HG02678 (cell line): ENCODE measurements around the gene LCA5L.
"Not testable (repeated sequence)": the region's sequence is repeated elsewhere in the genome, so short reads cannot be mapped to it uniquely, and the experiment has no call there.

Experiments used
- ATAC-seq: cut with Tn5 transposase; IDR thresholded peaks from one replicate; pipeline ENCODE4 v1.9.1; 2021; ENCODE audit warnings: mild to moderate bottlenecking, moderate library complexity; ENCODE audit not compliant: unreplicated experiment

LCA5L gene

DNA sequence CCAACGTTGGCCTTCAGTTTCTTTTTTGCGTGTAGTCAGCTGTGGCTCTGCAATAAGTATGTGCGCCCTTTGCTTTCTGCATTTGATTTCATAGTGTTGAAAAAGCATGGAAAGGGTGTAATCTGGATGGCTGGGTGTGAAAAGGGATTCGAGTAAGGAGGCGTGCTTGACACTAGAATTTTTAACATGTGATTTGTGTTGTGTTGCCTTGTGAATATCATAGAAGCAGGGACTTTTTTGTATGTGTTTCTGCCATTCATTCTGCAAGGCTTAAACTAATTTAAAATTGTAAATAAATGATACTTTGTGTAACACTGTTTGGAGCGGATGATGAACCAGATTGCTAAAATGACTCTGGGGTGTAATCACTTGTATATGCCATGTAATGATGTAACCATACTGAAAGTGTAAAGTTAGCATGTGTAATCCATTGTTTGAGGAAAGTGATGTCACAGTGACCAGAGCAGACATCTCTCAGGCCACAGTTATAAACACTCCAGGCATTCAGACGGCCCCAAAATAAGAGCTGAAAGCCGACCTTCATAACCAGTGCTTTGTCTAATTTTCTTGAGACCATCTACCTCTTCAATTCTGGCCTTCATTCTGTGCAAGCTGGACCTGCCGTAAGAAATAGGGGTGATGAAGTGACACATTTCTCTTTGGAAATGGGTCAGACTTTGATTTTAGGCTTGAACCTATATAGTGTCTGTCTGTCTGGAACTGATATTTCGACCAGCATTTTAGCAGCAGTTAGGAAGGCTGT is 6.8 kb upstream of the LCA5L start:
- ATAC-seq, result no peak

DNA sequence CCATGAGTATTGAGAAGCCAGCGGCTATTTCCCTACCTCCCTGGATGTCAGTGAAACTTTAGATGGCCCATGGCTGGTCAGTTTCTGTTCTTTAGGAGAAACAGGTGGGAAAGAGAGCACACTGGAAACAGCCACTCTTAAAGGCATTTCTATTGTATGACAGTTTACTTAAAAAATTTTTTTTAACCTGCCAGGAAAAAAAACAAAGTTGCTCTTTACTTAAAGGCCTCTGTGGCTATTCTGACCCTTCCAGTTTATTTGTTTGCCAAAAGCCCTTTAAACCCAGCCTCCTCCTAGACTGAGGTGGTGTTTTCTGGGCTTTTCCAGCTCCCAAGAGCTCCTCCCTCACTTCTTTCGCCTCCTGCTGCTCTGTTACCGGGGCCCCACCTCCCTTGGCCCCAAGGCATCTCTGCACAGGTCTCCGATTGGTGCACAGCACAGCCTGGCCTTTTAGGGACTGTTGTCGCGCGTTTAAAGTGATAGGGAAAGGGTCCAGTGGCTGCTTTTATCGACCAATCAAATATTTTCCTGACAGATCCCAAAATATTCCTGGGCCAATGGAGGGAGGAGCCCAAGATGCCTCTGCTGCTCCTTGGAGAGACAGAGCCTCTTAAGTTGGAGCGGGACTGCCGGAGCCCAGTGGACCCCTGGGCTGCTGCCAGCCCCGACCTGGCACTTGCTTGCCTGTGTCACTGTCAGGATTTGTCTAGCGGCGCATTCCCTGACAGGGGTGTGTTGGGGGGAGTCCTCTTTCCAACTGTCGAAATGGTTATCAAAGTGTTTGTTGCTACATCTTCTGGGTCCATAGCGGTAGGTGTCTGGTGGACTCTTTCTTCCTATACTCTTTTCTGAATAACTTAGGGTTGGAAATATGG is 6.0 kb upstream of the LCA5L start, which contains the start of gene SH3BGR:
SH3BGR (plus strand) TSS at position 639 of the 875 bp plus-strand sequence; CDS start at position 766, 127 bp downstream.
- ATAC-seq, result no peak

DNA sequence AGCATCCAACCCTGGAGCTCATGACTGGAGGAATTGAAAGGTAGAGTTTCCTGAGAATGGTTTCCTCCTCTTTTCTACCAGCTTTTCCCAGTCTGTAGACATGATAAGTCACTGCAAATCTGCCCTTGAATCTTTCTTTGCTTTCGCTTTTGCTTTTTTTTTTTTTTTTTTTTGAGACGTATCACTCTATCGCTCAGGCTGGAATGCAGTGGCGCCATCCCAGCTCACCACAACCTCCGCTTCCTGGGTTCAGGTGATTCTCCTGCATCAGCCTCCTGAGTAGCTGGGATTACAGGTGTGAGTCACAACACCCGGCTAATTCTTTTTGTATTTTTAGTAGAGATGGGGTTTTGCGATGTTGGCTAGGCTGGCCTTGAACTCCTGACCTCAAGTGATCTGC is 1.7 kb upstream of the LCA5L start:
- no peak for ATAC-seq

DNA sequence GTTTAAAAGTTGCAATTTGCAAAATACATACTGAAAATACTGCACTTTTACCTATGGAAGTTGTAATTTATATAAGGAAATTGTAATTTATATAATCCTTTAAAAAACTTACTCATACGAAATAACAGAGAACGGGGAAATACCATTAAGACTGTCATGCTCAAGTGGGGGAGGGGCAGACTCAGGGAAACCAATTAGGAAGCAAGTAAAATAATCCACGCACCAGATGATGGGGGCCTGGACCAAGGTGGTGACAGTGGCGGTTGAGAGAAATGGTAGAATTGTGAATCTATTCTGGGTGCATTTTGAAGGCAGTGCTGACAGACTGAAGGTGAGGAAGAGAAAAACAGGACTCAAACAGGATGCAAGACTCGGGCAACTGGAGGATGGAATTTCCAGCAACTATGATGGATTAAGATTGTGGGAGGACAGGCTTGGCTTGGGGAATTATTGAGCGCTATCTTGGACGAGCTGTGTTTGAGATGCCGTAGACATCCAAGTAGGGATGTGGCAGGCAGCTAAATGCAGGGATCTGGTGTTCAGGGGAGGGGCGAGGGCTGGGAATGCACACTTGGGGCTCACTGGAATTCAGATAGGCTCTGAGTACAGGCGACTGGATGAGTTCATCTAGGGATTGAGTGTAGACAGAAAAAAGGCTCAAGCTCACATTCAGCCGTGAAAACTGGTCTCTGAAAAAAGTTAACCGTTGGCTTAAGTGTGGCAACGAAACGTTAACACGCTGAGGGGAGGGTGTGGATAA is 977 bp downstream of the LCA5L start:
- ATAC-seq, result no peak

DNA sequence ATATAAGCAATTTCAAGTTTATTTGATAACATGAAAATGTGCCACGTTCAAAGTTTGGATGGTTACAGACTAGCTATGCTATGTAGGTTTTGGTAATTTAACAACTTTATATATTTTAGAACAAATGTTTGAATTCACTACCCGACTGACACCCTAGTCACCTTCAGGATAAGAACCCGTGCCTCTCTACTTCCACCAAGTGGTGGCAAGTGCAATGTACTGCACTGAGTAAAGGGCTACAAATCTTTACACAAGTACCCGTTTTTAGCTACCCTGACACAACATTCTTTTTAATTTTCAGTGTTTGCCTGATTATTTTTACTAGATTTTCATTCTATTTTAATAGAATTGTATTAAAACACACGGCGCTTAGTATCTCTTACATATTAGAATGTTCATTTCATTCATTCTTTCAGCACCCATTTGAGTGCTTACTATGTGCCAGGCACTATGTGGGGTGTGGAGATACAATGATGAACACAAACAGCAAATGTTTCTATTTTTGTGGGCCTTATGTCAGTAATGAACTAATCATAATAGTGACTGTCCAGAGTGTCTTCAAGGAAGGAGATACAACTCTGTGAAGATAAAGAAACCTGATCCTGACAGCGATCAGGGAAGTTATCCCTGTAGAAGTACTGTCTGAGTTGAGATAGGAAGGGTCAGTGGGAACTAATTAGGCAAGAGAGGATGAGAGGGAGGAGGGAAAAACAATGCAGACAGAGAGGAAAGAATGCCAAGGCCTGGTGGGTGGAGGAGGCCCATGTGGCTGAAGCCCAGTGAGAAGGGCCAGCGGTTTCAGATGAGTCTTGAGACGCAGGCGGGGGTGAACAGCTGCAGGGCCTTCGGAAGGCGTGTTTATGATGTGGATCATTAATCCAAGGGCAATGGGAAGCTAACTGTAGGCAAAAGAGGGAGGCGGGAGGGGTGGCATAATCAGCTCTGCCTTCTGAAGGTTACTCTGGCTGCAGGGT is 3.8 kb downstream of the LCA5L start:
- no peak for ATAC-seq

DNA sequence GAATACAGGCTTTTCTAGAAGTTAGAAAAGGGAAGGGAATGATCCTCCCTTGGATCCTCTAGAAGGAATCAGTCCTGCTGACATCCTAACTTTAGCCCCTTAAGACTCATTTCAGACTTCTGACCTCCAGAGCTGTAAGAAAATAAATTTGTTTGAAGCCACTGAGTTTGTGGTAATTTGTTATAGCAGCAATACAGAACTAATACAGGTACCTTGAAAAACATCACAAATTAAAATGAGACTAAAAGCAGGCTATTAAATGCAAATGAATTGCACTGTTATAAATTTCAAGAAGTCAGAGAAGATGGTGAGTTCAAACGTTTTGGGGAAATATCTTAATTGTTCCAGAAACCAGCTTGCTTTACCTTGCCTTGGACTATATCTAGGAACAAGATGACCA is 6.3 kb downstream of the LCA5L start:
- ATAC-seq, result no peak

DNA sequence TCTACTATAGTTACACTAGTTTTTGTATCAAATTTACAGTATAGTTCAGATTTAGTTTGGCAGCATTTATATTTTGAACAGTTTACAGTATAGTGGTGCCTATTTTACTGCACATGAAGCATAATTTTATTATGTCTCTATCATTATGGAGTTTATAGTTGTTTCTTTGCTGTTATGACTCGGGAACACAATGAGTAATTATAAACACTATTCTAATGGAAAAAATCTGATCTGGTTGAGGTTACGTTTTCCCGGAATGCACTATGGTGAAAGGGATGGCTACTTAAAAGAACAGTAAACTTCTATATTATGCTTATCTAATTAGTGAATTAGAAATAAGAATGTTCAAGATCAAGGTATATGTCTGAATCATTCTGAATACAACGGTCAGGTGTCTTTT is 10.6 kb downstream of the LCA5L start:
- ATAC-seq, result no peak

DNA sequence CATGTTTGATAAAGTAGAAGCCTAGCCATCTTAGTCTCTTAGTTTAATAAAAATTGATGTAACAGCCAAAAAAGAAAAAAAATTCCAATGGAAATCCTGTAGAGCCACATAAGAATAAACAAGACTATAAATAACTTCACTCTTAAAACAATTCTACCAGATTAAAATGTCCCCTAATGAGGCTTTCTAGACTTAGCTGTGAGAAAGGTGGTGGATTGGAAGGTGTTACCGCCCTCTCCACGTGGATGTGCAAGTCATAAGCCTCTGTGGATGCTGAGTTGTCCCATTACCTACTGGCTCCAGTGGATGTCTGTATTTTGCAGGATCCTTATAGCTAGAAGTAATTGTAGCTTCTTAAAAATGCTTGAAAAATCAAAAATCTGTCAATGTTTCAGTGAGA is 14.6 kb downstream of the LCA5L start:
- no peak for ATAC-seq

DNA sequence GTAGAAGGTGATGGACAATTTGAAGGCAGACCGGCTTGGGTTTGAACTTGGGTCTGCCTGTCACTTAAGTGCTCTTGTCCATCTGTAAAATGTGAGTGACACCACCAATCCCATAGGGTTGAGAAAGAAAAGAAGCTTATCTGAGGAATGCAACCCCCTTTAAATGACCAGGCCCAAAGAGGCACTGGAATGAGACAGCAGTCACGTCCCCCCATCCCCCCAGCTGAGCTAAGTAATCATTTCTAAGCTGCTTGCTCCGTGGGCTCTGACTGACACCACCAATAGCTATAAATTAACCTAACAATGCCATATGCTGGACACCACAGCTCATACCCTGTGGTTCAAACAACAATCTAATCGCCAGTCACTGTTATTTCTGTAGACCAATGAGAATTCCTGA is 15.1 kb downstream of the LCA5L start:
- no peak for ATAC-seq

DNA sequence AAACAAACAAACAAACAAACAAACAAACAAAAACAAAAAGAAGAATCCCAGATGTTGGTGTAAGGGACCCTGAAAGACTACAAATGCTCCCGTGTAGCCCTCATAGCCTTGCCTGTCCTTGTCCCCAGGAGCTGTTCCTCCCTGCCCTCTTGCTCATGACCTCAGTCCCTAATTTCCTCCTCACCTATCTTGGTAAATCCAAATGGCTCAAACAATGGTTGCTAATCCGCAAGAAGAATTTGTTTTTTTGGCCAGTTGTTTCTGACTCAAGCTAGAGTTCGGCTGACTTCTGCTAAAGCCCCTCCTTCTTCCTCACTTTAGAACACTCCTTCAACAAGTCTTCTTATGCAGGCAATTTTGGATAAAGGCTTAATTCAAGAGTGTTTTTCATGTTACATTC is 15.6 kb downstream of the LCA5L start:
- ATAC-seq, result no peak

DNA sequence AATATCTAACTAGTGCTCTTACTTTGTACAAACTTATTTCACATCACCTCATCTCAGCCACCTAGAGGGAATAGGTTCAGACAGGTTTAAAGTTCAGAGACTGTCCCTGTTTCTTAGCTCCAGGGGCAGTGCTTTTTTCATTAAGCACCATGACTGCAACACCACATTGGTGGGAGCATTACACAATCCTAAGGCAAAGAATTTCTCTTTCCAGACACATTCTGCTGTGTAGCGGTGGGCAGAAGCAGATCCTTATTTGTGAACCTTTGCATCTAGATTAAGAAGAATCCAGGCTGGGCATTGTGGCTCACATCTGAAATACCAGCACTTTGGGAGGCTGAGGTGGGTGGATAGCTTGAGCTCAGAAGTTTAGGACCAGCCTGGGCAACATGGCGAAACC is 16.1 kb downstream of the LCA5L start:
- no peak for ATAC-seq

DNA sequence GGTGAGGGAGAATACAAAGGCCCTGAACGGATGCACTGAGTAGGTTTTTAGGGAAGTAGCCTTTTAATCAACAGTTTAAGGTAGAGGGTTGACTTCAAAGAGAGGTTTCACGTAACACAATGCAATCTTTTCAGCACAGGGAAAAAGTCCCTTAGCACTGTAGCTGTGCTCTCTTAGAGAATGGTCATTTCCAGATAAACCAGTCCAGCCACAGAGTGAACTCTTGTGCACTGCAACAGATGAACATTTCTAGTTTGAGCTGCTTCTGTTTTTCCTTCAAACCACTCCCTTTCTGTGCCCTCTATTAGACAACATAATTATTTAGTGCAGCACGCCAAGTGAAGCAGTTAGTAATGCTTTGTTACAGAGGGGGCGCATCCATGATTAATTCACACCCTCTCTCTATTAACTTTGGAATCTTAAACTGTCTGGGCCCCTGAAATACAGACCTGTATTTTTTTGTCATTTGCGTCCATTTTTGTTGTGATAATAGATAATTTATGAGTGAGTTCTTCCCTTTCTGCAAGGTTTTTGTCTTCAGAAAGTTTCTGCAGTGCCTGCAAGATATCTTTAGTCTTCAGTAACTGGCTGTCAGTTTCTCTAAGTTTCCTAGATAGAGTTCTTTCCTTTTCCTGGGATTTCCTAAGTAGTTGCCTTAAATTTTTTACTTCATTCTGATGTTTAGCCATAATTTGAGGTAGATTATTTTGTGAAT is 22.9 kb downstream of the LCA5L start:
- ATAC-seq, result no peak

DNA sequence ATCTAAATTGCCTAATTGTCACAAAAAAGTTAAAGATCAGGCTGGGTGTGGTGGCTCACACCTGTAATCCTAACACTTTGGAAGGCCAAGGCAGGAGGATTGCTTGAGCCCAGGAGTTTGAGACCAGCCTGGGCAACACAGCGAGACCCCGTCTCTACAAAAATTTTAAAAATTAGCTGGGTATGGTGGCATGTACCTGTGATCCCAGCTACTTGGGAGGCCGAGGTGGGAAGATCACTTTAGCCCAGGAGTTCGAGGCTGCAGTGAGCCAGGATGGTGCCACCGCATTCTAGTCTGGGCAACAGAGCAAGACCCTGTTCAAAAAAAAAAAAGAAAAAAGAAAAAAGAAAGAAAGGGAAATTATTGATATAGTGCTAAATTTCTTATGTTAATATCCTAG is 26.4 kb downstream of the LCA5L start:
- not testable (repeated sequence) for ATAC-seq

DNA sequence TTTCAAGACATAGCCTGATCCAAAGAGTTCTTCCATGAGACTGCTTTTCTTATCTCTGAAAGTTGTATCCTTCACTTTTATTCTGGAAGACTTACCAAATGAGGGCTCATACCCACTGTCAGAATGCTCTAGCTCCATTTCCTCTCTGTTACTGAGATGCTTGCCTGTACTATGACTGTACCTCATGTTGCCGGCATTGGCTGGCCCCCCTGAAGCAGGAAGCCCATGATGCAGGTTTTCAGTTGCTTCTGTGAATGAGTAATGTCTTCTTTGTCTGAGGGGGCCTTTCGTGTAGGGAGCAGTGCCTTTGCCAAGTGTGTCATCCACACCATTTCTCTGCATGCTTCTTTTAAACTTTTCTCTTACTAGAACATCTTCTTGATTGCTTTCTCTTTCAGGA is 39.5 kb downstream of the LCA5L start:
- ATAC-seq, result no peak

DNA sequence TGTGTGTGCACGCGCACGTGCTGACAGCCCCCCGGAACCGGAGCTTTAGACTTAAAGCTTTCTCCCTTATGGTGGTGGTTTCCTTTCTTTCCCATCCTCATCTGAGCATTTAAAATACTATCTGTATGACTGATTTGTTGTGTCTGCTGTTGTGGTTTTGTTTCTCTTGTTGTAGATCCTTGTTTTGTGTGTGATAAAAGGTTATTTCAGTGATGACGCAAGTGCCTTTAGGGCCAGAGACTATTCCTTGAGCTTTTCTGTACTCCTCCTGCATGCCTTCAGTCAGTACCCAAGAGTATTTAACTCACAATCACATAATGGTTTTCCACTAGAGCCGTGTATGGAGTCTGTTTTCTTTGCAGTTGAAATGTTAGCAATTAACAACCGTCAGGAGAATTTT is 45.4 kb downstream of the LCA5L start:
- no peak for ATAC-seq

DNA sequence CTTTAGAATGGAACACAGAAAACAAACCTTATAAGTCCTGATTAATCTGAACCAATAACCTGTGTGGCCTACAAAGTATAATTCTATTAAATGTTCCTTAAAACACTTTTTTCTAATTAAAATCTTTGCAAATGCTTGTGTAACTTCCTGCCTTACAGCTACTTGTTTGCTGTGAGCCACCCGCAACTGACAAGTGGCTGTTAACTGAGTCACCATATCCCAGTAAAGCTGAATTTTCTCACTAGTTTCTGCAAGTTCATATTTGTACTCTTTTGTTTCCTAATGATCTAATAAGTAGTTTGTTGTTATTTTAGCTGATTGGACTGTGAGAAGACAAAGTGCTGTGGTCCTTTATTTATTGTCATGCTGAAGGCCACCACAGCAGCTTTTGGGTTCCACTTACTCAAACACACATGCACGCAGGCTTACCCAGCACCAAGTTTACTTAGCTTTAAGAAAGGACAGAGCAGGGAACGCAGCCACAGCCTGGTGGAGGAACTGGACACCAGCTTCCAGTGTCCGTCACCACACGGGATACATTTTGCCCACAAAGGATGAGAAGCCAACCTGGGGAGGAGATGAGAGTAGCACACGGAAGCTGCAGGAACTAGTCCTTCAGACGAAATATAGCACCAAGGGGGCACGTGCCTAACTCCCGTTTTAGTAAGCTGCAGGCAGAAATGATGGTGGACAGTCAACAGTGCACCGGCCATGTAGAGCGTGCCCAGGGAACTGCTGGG is 47.8 kb downstream of the LCA5L start:
- no peak for ATAC-seq

DNA sequence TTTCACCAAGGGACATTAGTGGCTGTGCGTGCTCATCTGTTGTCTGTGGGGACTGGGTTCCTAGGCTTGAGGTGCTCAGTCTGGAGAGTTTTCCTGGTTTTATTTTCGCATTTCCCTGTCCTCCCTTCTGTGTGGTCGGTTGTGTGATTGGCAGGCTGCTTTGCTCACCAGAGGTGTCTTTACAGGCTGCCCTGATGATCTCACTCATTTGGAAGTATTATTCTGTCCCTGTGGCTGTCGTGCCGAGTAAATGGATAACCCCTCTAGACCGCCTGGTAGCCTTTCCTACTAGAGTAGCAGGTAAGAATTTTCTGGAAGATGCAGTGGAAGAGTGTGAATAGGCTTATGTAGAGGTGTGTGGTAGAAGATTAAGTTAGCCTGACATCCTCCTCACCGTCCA is 52.6 kb downstream of the LCA5L start:
- ATAC-seq, result no peak

DNA sequence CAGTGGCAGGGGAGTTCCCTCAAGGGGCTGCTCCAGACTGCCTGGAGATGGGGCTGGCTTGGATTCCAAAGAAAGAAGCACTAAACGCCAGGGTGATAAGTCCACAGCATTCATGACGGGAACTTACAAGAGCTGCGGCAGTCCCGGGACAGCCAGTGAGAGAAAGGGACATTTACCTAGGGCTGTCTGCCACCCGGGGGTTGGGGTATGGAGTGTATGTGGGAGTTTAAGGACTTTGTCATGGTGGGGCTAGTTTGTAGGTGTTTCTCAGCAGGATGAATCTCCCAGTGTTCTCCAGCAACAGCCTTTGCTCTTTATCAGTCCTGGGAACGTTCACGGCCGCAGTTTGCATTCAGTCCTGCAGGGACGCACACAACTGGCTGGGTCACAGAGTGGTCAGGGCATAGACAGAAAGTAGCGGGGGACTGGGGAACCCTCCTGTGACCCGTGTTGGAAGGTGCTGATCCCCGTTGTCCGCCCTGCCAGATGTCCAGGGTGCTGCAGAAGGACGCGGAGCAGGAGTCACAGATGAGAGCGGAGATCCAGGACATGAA is 55.3 kb downstream of the LCA5L start:
- ATAC-seq, result no peak

DNA sequence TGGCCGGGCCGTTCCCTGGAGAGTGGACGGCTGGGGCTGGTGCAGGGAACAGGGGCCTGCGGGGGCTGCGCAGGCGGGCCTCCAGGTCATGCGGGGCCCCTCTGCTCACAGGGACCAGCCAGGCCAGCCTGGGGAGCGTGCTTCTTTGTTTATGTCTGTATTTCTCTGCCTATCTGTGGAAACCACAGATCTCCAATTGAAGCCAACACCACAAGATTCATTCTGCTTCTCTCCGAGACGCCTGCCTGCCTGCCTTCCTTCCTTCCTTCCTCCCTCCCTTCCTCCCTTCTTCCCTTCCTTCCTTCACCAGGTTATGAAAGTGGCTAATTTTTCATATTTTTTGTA is 56.8 kb downstream of the LCA5L start:
- no peak for ATAC-seq
